Neural cell (in vitro differentiated cells): ENCODE data around the gene CFDP1. TPM values are rescaled to one million over a fixed set of nuclear protein-coding genes. Genes with fewer than 3 reads are reported as not detected.

ENCODE experiments used
- H2AFZ ChIP-seq: fragments of 200-600, 300-800 bp; sonication (generic), shearing (Covaris generic); 2 replicates; pipeline ENCODE4 v1.6.0; 2014; ENCODE audit warnings: low read depth, mild to moderate bottlenecking, antibody characterized with exemption, low read length, moderate library complexity
- H3F3A ChIP-seq: fragments of 200-600 bp; shearing (Covaris generic); 2 replicates; pipeline ENCODE4 v1.6.1; 2016; ENCODE audit warnings: mild to moderate bottlenecking, moderate library complexity, mixed read lengths, antibody characterized with exemption, low read length; ENCODE audit not compliant: insufficient read depth, poor library complexity, severe bottlenecking
- H3K27ac ChIP-seq: fragments of 200-600, 300-800 bp; sonication (generic), shearing (Covaris generic); 2 replicates; pipeline ENCODE4 v1.5.1; 2014; ENCODE audit warnings: mild to moderate bottlenecking, low read length, moderate library complexity
- H3K27me3 ChIP-seq: fragments of 300-800, 200-600 bp; sonication (generic), shearing (Covaris generic); 2 replicates; pipeline ENCODE4 v1.6.0; 2014; ENCODE audit warnings: mild to moderate bottlenecking, low read depth, low read length, moderate library complexity; ENCODE audit not compliant: insufficient read depth
- H3K36me3 ChIP-seq: fragments of 300-800, 200-600 bp; sonication (generic), shearing (Covaris generic); 2 replicates; pipeline ENCODE4 v1.5.1; 2014; ENCODE audit warnings: mild to moderate bottlenecking, antibody characterized with exemption, low read length, moderate library complexity; ENCODE audit not compliant: insufficient read depth
- H3K4me2 ChIP-seq: fragments of 300-800, 200-600 bp; sonication (generic), shearing (Covaris generic); 2 replicates; pipeline ENCODE4 v1.6.0; 2014; ENCODE audit warnings: mild to moderate bottlenecking, low read length
- H3K4me3 ChIP-seq: fragments of 300-800, 200-600 bp; sonication (generic), shearing (Covaris generic); 2 replicates; pipeline ENCODE4 v1.5.1; 2014; ENCODE audit warnings: mild to moderate bottlenecking, low read length, moderate library complexity
- H3K79me2 ChIP-seq: fragments of 200-600 bp; shearing (Covaris generic); replicated peaks from 2 replicates; pipeline ENCODE4 v1.6.0; 2014; ENCODE audit warnings: mild to moderate bottlenecking, low read length, moderate library complexity; ENCODE audit not compliant: insufficient read depth
- H3K9ac ChIP-seq: fragments of 300-800, 200-600 bp; sonication (generic), shearing (Covaris generic); 2 replicates; pipeline ENCODE4 v1.6.1; 2016; ENCODE audit warnings: mild to moderate bottlenecking, low read length, mixed read lengths
- H3K9me2 ChIP-seq: fragments of 200-600 bp; shearing (Covaris generic); 2 replicates; pipeline ENCODE4 v1.6.1; 2016; ENCODE audit warnings: mild to moderate bottlenecking, low read length, mixed read lengths; ENCODE audit not compliant: insufficient read depth
- H3K9me3 ChIP-seq: fragments of 200-600, 300-800 bp; sonication (generic), shearing (Covaris generic); 2 replicates; pipeline ENCODE4 v1.6.1; 2016; ENCODE audit warnings: mild to moderate bottlenecking, mixed run types, low read length, moderate library complexity, mixed read lengths
- H4K20me1 ChIP-seq: fragments of 200-600 bp; shearing (Covaris generic); 2 replicates; pipeline ENCODE4 v1.6.1; 2016; ENCODE audit warnings: mild to moderate bottlenecking, mixed run types; ENCODE audit not compliant: insufficient read depth
- EP300 ChIP-seq: fragments of 450-650 bp; conservative IDR thresholded peaks from 2 replicates; pipeline ENCODE4 v1.6.1; 2014; ENCODE audit warnings: antibody characterized with exemption, mild to moderate bottlenecking, moderate library complexity; ENCODE audit not compliant: poor library complexity, severe bottlenecking
- EZH2 ChIP-seq: fragments of 200-600, 300-800 bp; shearing (Covaris generic), sonication (generic); IDR thresholded peaks from 2 replicates; pipeline ENCODE4 v1.6.1; 2014; ENCODE audit warnings: antibody characterized with exemption, low read length, borderline replicate concordance, mild to moderate bottlenecking; ENCODE audit not compliant: insufficient read depth, poor library complexity, severe bottlenecking
- MXI1 ChIP-seq: fragments of 450-650 bp; conservative IDR thresholded peaks from 2 replicates; pipeline ENCODE4 v1.6.1; 2014; ENCODE audit warnings: antibody characterized with exemption, mild to moderate bottlenecking; ENCODE audit not compliant: poor library complexity, severe bottlenecking
- POLR2AphosphoS5 ChIP-seq: IDR thresholded peaks from 2 replicates; pipeline ENCODE4 v1.6.1; 2012
- RAD21 ChIP-seq: fragments of 450-650 bp; conservative IDR thresholded peaks from 2 replicates; pipeline ENCODE4 v1.6.1; 2014; ENCODE audit warnings: antibody characterized with exemption, mild to moderate bottlenecking, moderate library complexity
- SMC3 ChIP-seq: fragments of 450-650 bp; conservative IDR thresholded peaks from 2 replicates; pipeline ENCODE4 v1.6.1; 2014; ENCODE audit warnings: antibody characterized with exemption, mild to moderate bottlenecking, moderate library complexity; ENCODE audit not compliant: poor library complexity
- TAF1 ChIP-seq: IDR thresholded peaks from 2 replicates; pipeline ENCODE4 v1.6.1; 2012; ENCODE audit warnings: low read depth
- polyA plus RNA-seq: library from polyadenylated mRNA; depleted of rRNA; stranded (reverse); fragments of >200 nt; gene quantifications from 2 replicates; pipeline ENCODE4 v1.2.3, GENCODE V29; 2014
- TF ChIP-seq, protein P1 (sequence below): fragments of 450-650 bp; IDR thresholded peaks from 2 replicates; pipeline ENCODE4 v1.5.1; 2014; ENCODE audit warnings: antibody characterized with exemption, mild to moderate bottlenecking, moderate library complexity; ENCODE audit not compliant: poor library complexity, severe bottlenecking
- TF ChIP-seq, protein P2 (sequence below): IDR thresholded peaks from 2 replicates; pipeline ENCODE4 v1.6.1; 2012; ENCODE audit warnings: borderline replicate concordance

Gene CFDP1
- polyA plus RNA-seq, 1 donor from 2014 or later: 201 TPM

- TF ChIP-seq EP300 (no peak), EZH2 (no peak), TAF1 (no peak), POLR2AphosphoS5 (no peak), MXI1 (no peak)
- no peak overlapping the region for H3K4me2 ChIP-seq
- no peaks in the 10 kb centered on the region for H3K79me2 ChIP-seq
- H3F3A ChIP-seq: no peaks in the 10 kb centered on the region
- no peak overlapping the region for H2AFZ ChIP-seq
- no peak overlapping the region for H3K4me3 ChIP-seq
- H4K20me1 ChIP-seq: no peaks in the 10 kb centered on the region
- no peaks in the 10 kb centered on the region for H3K27me3 ChIP-seq
- no peaks in the 10 kb centered on the region for H3K9me2 ChIP-seq
- H3K9ac ChIP-seq: no peak overlapping the region
- H3K36me3 ChIP-seq: peaks cover 5% of the 10 kb centered on the region
- no peaks in the 10 kb centered on the region for H3K9me3 ChIP-seq
- H3K27ac ChIP-seq: no peak overlapping the region
Observed at GRCh38 chr16:75304521-75305363, 128.6 kb downstream of the CFDP1 start.

DNA sequence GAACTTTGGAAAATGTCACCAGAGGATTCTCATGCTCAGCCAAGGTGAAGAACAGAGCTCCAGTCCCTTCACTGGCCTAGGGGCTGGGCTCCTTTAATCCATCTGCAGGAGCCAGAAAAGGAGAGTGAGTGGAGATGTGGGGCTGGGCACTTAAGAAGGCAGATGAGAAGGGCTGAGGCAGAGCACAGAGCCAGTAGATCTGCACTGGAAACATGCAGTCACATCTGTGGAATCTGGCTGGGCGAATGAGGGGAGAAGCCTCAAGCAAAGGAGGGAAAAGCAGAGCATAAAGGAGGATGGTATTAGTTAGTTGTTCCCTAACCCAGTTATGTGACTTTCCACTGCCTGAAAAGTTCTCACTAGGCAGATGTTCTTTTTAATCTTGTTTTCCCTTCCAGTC lies 131.5 kb downstream of the CFDP1 start:
- Histone ChIP-seq H2AFZ (no peak overlapping the region), H3K9ac (no peak overlapping the region), H3K27me3 (no peaks in the 10 kb centered on the region), H3K27ac (no peak overlapping the region), H3K4me2 (no peak overlapping the region), H3K4me3 (no peak overlapping the region), H4K20me1 (no peaks in the 10 kb centered on the region), H3K9me2 (no peaks in the 10 kb centered on the region), H3K79me2 (no peaks in the 10 kb centered on the region), H3F3A (no peaks in the 10 kb centered on the region), H3K9me3 (no peaks in the 10 kb centered on the region), H3K36me3 (peaks cover 5% of the 10 kb centered on the region)
- no peak for TF ChIP-seq POLR2AphosphoS5
- no peak for TF ChIP-seq MXI1
- no peak for TF ChIP-seq EP300
- TF ChIP-seq RAD21: no peak
- TF ChIP-seq, protein P1, sequence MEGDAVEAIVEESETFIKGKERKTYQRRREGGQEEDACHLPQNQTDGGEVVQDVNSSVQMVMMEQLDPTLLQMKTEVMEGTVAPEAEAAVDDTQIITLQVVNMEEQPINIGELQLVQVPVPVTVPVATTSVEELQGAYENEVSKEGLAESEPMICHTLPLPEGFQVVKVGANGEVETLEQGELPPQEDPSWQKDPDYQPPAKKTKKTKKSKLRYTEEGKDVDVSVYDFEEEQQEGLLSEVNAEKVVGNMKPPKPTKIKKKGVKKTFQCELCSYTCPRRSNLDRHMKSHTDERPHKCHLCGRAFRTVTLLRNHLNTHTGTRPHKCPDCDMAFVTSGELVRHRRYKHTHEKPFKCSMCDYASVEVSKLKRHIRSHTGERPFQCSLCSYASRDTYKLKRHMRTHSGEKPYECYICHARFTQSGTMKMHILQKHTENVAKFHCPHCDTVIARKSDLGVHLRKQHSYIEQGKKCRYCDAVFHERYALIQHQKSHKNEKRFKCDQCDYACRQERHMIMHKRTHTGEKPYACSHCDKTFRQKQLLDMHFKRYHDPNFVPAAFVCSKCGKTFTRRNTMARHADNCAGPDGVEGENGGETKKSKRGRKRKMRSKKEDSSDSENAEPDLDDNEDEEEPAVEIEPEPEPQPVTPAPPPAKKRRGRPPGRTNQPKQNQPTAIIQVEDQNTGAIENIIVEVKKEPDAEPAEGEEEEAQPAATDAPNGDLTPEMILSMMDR: no peak
- TF ChIP-seq TAF1: no peak
- TF ChIP-seq SMC3: no peak
- TF ChIP-seq EZH2: no peak
- TF ChIP-seq, protein P2, sequence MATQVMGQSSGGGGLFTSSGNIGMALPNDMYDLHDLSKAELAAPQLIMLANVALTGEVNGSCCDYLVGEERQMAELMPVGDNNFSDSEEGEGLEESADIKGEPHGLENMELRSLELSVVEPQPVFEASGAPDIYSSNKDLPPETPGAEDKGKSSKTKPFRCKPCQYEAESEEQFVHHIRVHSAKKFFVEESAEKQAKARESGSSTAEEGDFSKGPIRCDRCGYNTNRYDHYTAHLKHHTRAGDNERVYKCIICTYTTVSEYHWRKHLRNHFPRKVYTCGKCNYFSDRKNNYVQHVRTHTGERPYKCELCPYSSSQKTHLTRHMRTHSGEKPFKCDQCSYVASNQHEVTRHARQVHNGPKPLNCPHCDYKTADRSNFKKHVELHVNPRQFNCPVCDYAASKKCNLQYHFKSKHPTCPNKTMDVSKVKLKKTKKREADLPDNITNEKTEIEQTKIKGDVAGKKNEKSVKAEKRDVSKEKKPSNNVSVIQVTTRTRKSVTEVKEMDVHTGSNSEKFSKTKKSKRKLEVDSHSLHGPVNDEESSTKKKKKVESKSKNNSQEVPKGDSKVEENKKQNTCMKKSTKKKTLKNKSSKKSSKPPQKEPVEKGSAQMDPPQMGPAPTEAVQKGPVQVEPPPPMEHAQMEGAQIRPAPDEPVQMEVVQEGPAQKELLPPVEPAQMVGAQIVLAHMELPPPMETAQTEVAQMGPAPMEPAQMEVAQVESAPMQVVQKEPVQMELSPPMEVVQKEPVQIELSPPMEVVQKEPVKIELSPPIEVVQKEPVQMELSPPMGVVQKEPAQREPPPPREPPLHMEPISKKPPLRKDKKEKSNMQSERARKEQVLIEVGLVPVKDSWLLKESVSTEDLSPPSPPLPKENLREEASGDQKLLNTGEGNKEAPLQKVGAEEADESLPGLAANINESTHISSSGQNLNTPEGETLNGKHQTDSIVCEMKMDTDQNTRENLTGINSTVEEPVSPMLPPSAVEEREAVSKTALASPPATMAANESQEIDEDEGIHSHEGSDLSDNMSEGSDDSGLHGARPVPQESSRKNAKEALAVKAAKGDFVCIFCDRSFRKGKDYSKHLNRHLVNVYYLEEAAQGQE: no peak
